RWPE2 (cell line): ENCODE data around the gene CCDC138.

Experiments
- ATAC-seq: fragments of 200-7000 bp; cut with Tn5 transposase; 3 replicates; pipeline ENCODE4 v1.9.1; 2021; ENCODE audit warnings: low read depth
- DNase-seq: peaks from one replicate; pipeline ENCODE4 v3.0.0-alpha.2; 2020; ENCODE audit warnings: low spot score
- H3K27ac ChIP-seq: fragments of 450-650 bp; 2 replicates; pipeline ENCODE4 v1.5.1; 2017; ENCODE audit warnings: mild to moderate bottlenecking; ENCODE audit not compliant: poor library complexity, severe bottlenecking
- H3K27me3 ChIP-seq: fragments of 250-450 bp; sonication (Bioruptor Pico); 2 replicates; pipeline ENCODE4 v1.5.1; 2021; ENCODE audit warnings: mild to moderate bottlenecking, moderate library complexity; ENCODE audit not compliant: insufficient read depth, poor library complexity, severe bottlenecking
- H3K36me3 ChIP-seq: fragments of 250-450 bp; sonication (Bioruptor Pico); 2 replicates; pipeline ENCODE4 v1.5.1; 2020; ENCODE audit warnings: low read depth, mild to moderate bottlenecking, moderate library complexity
- H3K4me1 ChIP-seq: fragments of 250-450 bp; sonication (Bioruptor Pico); 2 replicates; pipeline ENCODE4 v1.5.1; 2021; ENCODE audit warnings: mild to moderate bottlenecking, moderate library complexity; ENCODE audit not compliant: insufficient read depth, poor library complexity, severe bottlenecking
- H3K4me3 ChIP-seq: fragments of 250-450 bp; sonication (Bioruptor Pico); 2 replicates; pipeline ENCODE4 v1.5.1; 2021; ENCODE audit warnings: mild to moderate bottlenecking, moderate library complexity; ENCODE audit not compliant: severe bottlenecking
- H3K9me3 ChIP-seq: fragments of 250-450 bp; sonication (Bioruptor Pico); 2 replicates; pipeline ENCODE4 v1.5.1; 2021; ENCODE audit warnings: mild to moderate bottlenecking, moderate library complexity; ENCODE audit not compliant: severe bottlenecking
- CTCF ChIP-seq: fragments of 450-650 bp; IDR thresholded peaks from one replicate; pipeline ENCODE4 v1.5.1; 2017; ENCODE audit warnings: mild to moderate bottlenecking, moderate library complexity; ENCODE audit not compliant: poor library complexity, severe bottlenecking

CCDC138 gene

GRCh38 chr2:108896741-108897140 lies 110.2 kb downstream of the CCDC138 start:
- DNase-seq (no peak), ATAC-seq (no peak)
- no peak overlapping the region for H3K27ac ChIP-seq
- TF ChIP-seq CTCF = no peak
- H3K4me1 ChIP-seq = no peaks in the 10 kb centered on the region
- H3K9me3 ChIP-seq = no peaks in the 10 kb centered on the region
- H3K36me3 ChIP-seq = no peaks in the 10 kb centered on the region
- H3K27me3 ChIP-seq = no peaks in the 10 kb centered on the region
- H3K4me3 ChIP-seq = no peak overlapping the region

GRCh38 chr2:108898315-108899082 lies 111.9 kb downstream of the CCDC138 start:
- DNase-seq (no peak), ATAC-seq (no peak)
- Histone ChIP-seq H3K36me3 (no peaks in the 10 kb centered on the region), H3K4me3 (no peak overlapping the region), H3K27me3 (no peaks in the 10 kb centered on the region), H3K27ac (no peak overlapping the region), H3K9me3 (no peaks in the 10 kb centered on the region), H3K4me1 (no peaks in the 10 kb centered on the region)
- TF ChIP-seq CTCF = no peak

- ATAC-seq (no peak), DNase-seq (no peak)
- H3K9me3 ChIP-seq = no peaks in the 10 kb centered on the region
These were observed 118.1 kb downstream of the CCDC138 start for GRCh38 chr2:108904680-108905079.

GRCh38 chr2:108905176-108905575 lies 118.6 kb downstream of the CCDC138 start:
- no peak; the same call in 2 of the 3 replicates for ATAC-seq
- no peak for DNase-seq

More at GRCh38 chr2:108904680-108905079, 118.1 kb downstream of the CCDC138 start:
- H3K27me3 ChIP-seq = no peaks in the 10 kb centered on the region
- no peaks in the 10 kb centered on the region for H3K4me1 ChIP-seq
- no peak overlapping the region for H3K4me3 ChIP-seq
- TF ChIP-seq CTCF = no peak
- H3K36me3 ChIP-seq = no peaks in the 10 kb centered on the region
- no peak overlapping the region for H3K27ac ChIP-seq

More at GRCh38 chr2:108905176-108905575, 118.6 kb downstream of the CCDC138 start:
- no peak for TF ChIP-seq CTCF
- no peak overlapping the region for H3K4me3 ChIP-seq
- H3K27me3 ChIP-seq = no peaks in the 10 kb centered on the region
- H3K36me3 ChIP-seq = no peaks in the 10 kb centered on the region
- no peak overlapping the region for H3K27ac ChIP-seq
- no peaks in the 10 kb centered on the region for H3K9me3 ChIP-seq
- H3K4me1 ChIP-seq = no peaks in the 10 kb centered on the region
